Right lobe of liver (tissue), 6 donors: ENCODE data around the gene GNAQ. TPM values are rescaled to one million over a fixed set of nuclear protein-coding genes. Genes with fewer than 3 reads are reported as not detected.
A peak's percentile ranks its signal among the peaks of the same experiment; 100 is the strongest.
"Not testable (repeated sequence)": the region's sequence is repeated elsewhere in the genome, so short reads cannot be mapped to it uniquely, and the experiment has no call there.

Source experiments
- ATAC-seq, 4 donors: fragments of 200-7000 bp; cut with Tn5 transposase; one replicate each; pipeline ENCODE4 v1.9.1; 2020; ENCODE audit warnings: mild to moderate bottlenecking in 4 of 4, moderate library complexity in 4 of 4
- DNase-seq, 3 donors: peaks; one replicate each; pipeline ENCODE4 v3.0.0-alpha.2; 2020
- H3K27ac ChIP-seq, 3 donors: fragments of 200-600 bp; one replicate each; pipeline ENCODE4 v1.8.0; 2022
- H3K27me3 ChIP-seq, 2 donors: fragments of 200-600 bp; one replicate each; pipeline ENCODE4 v1.8.0; 2022
- H3K36me3 ChIP-seq, 4 donors: fragments of 200-600 bp; sonication (generic) in 1 of 4; one replicate each; pipeline versions ENCODE4 v1.5.1 to v1.8.0; 2017 to 2022; ENCODE audit warnings: control low read depth in 1 of 4
- H3K4me1 ChIP-seq, 4 donors: fragments of 200-600 bp; sonication (generic) in 1 of 4; one replicate each; pipeline versions ENCODE4 v1.5.1 to v1.8.0; 2017 to 2022; ENCODE audit warnings: control low read depth in 1 of 4
- H3K4me3 ChIP-seq, 3 donors: fragments of 200-600 bp; one replicate each; pipeline ENCODE4 v1.8.0; 2022
- H3K9me3 ChIP-seq, 4 donors: fragments of 200-600 bp; sonication (generic) in 1 of 4; one replicate each; pipeline versions ENCODE4 v1.5.1 to v1.8.0; 2017 to 2022; ENCODE audit warnings: control low read depth in 1 of 4
- POLR2A ChIP-seq: fragments of 450-650 bp; IDR thresholded peaks from one replicate; pipeline ENCODE4 v1.6.1; 2017; ENCODE audit warnings: antibody characterized with exemption, mild to moderate bottlenecking
- WGBS: methylation state at CpG from one replicate; pipeline ENCODE4 v1.1.6; 2018; ENCODE audit warnings: low coverage, low lambda C conversion rate; ENCODE audit not compliant: insufficient coverage; ENCODE audit errors: missing lambda C conversion rate; 5-methylcytosine and 5-hydroxymethylcytosine counted together
- intact Hi-C, 2 donors: fragments of 100-400 bp; cut with DNase I; formaldehyde crosslinking; loops; one replicate each; pipeline versions ENCODE4 v1.11.2 to v1.14.1; 2022
- total RNA-seq, 6 experiments: library from RNA; depleted of rRNA in 2 of 6; stranded (reverse); fragments of >200 nt in 2 of 6; fragmentation: NEBNext Ultra II Directional in 3 of 6; extraction: Animal tissue kit (Norgen Biotek cat#: 25700) in 3 of 6; gene quantifications; one replicate each; pipeline versions ENCODE4 v1.1.0 to v1.2.4, GENCODE V29; 2016 to 2023
- TF ChIP-seq, protein P1 (sequence below), 4 donors: fragments of 200-600 bp in 3 of 4; fragments of 450-650 bp in 1 of 4; IDR thresholded peaks; one replicate each; pipeline versions ENCODE4 v1.5.1 to v1.8.0; 2016 to 2022; ENCODE audit warnings: antibody characterized with exemption in 4 of 4, mild to moderate bottlenecking in 2 of 4
- donor health status: DM: no; HTN: yes; CAD: no.
- donor health status: DM: no; HTN: no; CAD: no.
- donor health status: DM: no; HTN: no; CAD: no.
- donor health status: DM: no; HTN: yes; CAD: no.
- donor health status: DM: no; HTN: yes; CAD: no.

Gene GNAQ
- total RNA-seq, 6 experiments from 2014 or later: 15.8 to 28.7 (median 21.6) TPM

DNA sequence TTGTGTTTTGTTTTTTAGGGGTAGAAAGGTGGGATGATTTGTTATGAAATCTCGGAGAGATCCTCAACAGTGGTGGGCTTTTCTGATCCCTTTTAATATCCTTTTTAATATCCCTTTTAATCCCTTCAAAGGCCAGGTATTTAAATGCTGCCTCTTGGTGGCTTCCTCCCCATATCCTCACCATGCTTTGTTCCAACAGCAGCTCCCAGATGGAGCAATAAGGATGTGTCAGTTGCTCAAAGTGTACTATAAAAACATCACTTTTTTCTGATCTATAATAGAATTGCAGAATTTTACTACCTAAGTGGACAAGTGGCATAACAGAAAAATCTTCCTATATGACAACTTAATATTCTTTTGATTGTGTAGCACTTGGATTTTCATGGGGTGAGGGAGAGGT, 160.1 kb downstream of the GNAQ start:
- H3K27ac ChIP-seq: no peak overlapping the region
- no peaks in the 10 kb centered on the region for H3K36me3 ChIP-seq
- no peaks in the 10 kb centered on the region for H3K4me1 ChIP-seq
- intact Hi-C loops: no loop called here
- 91% methylated on average over 1 of the region's 1 CpG for WGBS
- DNase-seq (no peak), ATAC-seq (no peak)
- no peaks in the 10 kb centered on the region for H3K27me3 ChIP-seq
- no peak overlapping the region for H3K4me3 ChIP-seq
- TF ChIP-seq POLR2A: no peak
- TF ChIP-seq, protein P1, sequence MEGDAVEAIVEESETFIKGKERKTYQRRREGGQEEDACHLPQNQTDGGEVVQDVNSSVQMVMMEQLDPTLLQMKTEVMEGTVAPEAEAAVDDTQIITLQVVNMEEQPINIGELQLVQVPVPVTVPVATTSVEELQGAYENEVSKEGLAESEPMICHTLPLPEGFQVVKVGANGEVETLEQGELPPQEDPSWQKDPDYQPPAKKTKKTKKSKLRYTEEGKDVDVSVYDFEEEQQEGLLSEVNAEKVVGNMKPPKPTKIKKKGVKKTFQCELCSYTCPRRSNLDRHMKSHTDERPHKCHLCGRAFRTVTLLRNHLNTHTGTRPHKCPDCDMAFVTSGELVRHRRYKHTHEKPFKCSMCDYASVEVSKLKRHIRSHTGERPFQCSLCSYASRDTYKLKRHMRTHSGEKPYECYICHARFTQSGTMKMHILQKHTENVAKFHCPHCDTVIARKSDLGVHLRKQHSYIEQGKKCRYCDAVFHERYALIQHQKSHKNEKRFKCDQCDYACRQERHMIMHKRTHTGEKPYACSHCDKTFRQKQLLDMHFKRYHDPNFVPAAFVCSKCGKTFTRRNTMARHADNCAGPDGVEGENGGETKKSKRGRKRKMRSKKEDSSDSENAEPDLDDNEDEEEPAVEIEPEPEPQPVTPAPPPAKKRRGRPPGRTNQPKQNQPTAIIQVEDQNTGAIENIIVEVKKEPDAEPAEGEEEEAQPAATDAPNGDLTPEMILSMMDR (IDR thresholded peaks at IDR 0.05): no peak
- H3K9me3 ChIP-seq: no peaks in the 10 kb centered on the region

DNA sequence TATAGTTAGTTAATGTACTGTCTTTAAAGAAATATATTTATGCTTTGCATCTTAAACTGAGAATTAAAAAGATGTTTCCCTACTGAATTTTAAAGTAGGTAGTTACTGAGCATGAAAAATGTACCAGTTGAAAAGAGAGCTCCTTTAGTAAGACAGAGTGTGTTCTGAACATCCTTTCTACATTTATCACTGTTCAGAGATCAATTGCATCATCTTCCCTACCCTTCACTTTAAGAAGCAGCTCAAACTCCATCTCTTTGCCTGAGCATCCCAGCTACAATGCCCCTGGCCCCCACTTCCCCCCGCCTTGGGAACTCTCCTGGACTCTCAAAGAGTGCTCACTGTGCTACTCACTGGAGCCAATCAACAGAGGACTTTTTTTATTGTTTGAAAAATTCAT, 164.7 kb downstream of the GNAQ start:
- H3K4me3 ChIP-seq: no peak overlapping the region
- no peak overlapping the region for H3K27ac ChIP-seq
- no peaks in the 10 kb centered on the region for H3K27me3 ChIP-seq
- H3K4me1 ChIP-seq: peaks cover 0 to 16% (median 2%) of the 10 kb centered on the region in 4 donors
- intact Hi-C loops: no loop called here
- DNase-seq (no peak), ATAC-seq (no peak)
- H3K9me3 ChIP-seq: no peaks in the 10 kb centered on the region
- WGBS: 100% methylated on average over 1 of the region's 1 CpG
- TF ChIP-seq, protein P1 (IDR thresholded peaks at IDR 0.05): no peak
- no peak for TF ChIP-seq POLR2A
- no peaks in the 10 kb centered on the region for H3K36me3 ChIP-seq

DNA sequence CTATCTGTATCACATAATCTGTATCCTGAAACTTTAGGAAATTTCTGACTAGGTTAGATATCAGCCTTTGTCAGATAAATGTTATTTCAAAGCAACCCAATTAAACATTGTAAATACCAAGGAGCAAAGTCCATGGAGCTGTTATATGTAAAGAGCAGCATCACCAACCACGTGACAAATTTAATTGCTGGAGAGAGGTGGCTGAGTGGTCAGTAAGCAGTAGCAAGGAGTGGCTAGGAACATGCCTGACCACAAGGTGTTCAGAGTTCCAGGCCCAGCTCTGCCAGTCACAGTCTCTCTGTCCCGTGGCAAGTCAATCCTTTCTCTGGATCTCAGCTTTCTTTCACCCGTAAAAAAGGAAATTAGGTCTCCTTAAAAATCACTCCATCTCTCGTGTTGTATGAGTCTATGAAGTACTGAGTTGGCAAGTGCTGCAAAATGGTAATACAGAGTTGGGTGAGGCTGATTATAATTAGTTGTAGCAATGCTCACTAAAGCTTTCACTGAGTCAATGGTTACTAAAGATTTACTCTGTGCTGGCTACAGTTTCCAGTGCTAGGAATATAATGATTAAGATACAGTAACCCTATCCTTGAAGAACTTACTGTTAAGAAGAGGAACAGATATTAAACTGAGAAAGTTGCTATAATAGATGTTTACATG, 166.1 kb downstream of the GNAQ start:
- no peaks in the 10 kb centered on the region for H3K9me3 ChIP-seq
- peaks cover 0 to 16% (median 2%) of the 10 kb centered on the region in 4 donors for H3K4me1 ChIP-seq
- H3K27ac ChIP-seq: no peak overlapping the region
- peak; percentile 48 to 79 (median 62) for ATAC-seq
- no peak for DNase-seq
- no peak for TF ChIP-seq POLR2A
- TF ChIP-seq, protein P1 (IDR thresholded peaks at IDR 0.05): no peak
- 73% methylated on average over 4 of the region's 4 CpGs for WGBS
- intact Hi-C loops: no loop called here
- no peaks in the 10 kb centered on the region for H3K36me3 ChIP-seq
- H3K27me3 ChIP-seq: no peaks in the 10 kb centered on the region
- H3K4me3 ChIP-seq: no peak overlapping the region

DNA sequence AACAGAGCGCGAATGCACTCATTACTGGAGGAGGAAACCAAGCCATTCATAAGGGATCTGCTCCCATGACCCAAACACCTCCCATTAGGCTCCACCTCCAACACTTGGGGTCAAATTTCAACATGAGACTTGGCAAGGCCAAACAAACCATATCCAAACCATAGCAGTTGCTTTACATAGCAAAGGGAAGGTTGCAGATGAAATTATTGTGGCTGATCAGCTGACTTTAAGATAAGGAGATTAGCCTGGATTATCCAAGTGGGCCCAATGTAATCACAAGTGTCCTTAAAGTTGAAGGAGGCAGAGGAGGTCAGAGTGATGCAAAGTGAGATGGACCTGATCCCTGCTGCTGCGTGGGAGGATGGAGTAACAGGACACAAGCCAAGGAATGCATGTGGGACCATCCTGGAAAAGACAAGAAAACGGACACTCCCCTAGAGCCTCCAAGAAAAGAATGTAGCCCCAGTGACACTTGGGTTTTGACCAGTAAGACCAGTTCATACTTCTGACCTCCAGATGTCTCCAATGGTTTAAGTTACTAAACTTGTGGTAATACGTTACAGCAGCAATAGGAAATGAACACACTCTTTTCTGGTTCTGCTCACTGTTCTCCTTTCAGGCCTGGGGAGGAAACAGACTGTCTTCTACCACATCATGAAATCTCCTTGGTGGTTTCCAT, 167.3 kb downstream of the GNAQ start:
- 93% methylated on average over 3 of the region's 5 CpGs for WGBS
- Histone ChIP-seq H3K36me3 (no peaks in the 10 kb centered on the region), H3K4me3 (no peak overlapping the region), H3K27ac (no peak overlapping the region), H3K27me3 (no peaks in the 10 kb centered on the region), H3K4me1 (peaks cover 0 to 16% (median 2%) of the 10 kb centered on the region in 4 donors), H3K9me3 (no peaks in the 10 kb centered on the region)
- peak; percentile 59 to 85 (median 70) for ATAC-seq
- intact Hi-C loops: no loop called here
- TF ChIP-seq, protein P1 (IDR thresholded peaks at IDR 0.05): peak in 2 of 4 donors; percentile 6 to 21
- TF ChIP-seq POLR2A: no peak
- no peak for DNase-seq

DNA sequence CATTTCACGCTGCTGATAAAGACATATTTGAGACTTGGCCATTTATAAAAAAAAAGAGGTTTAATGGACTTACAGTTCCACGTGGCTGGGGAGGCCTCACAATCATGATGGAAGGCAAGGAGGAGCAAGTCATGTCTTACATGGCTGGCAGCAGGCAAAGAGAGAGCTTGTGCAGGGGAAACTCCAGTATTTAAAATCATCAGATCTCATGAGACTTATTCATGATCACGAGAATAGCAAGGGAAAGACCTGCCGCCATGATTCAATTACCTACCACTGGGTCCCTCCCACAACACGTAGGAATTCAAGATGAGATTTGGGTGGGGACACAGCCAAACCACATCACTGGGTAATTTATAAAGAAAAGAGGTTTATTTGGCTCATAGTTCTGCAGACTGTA, 168.0 kb downstream of the GNAQ start:
- H3K9me3 ChIP-seq, H3K4me3 ChIP-seq, DNase-seq, H3K36me3 ChIP-seq, H3K27me3 ChIP-seq, ATAC-seq, intact Hi-C loops, H3K27ac ChIP-seq: not testable (repeated sequence)
- 91% methylated on average over 5 of the region's 5 CpGs for WGBS
- peaks cover 0 to 16% (median 2%) of the 10 kb centered on the region in 4 donors for H3K4me1 ChIP-seq

DNA sequence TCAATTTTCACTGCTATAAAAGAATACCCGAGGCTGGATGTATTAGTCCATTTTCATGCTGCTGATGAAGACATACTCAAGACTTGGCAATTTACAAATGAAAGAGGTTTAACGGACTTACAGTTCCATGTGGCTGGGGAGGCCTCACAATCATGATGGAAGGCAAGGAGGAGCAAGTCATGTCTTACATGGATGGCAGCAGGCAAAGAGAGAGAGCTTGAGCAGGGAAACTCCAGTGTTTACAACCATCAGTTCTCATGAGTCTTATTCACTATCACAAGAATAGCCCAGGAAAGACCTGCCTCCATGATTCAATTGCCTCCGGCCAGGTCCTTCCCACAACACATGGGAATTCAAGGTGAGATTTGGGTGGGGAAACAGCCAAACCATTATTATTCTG, 170.7 kb downstream of the GNAQ start:
- H3K27ac ChIP-seq, ATAC-seq, DNase-seq, H3K9me3 ChIP-seq, H3K36me3 ChIP-seq, intact Hi-C loops, H3K4me3 ChIP-seq, H3K27me3 ChIP-seq: not testable (repeated sequence)
- peaks cover 0 to 16% (median 2%) of the 10 kb centered on the region in 4 donors for H3K4me1 ChIP-seq
- WGBS: 100% methylated on average over 2 of the region's 3 CpGs
